Loucy (cell line): ENCODE measurements around the gene SAMHD1.

ENCODE experiments used
- H2AFZ ChIP-seq: fragments of 200-600 bp; sonication (generic); 2 replicates; pipeline ENCODE4 v1.6.0; 2016; ENCODE audit warnings: antibody characterized with exemption, mild to moderate bottlenecking, low read length, moderate library complexity
- H3F3A ChIP-seq: fragments of 200-600 bp; 2 replicates; pipeline ENCODE4 v1.6.0; 2016; ENCODE audit warnings: antibody characterized with exemption, low read depth, mild to moderate bottlenecking
- H3K27me3 ChIP-seq: fragments of 200-600 bp; sonication (generic); 2 replicates; pipeline ENCODE4 v1.6.1; 2014; ENCODE audit warnings: low read length, mild to moderate bottlenecking; ENCODE audit not compliant: insufficient read depth, poor library complexity, severe bottlenecking
- H3K36me3 ChIP-seq: fragments of 200-600 bp; sonication (generic); 2 replicates; pipeline ENCODE4 v1.6.1; 2016; ENCODE audit warnings: low read length; ENCODE audit not compliant: insufficient read depth
- H3K4me1 ChIP-seq: fragments of 200-600 bp; sonication (generic); 2 replicates; pipeline ENCODE4 v1.5.1; 2014; ENCODE audit warnings: low read length, mild to moderate bottlenecking; ENCODE audit not compliant: insufficient read depth, poor library complexity, severe bottlenecking
- H3K4me2 ChIP-seq: fragments of 200-600 bp; sonication (generic); 2 replicates; pipeline ENCODE4 v1.6.0; 2014; ENCODE audit warnings: antibody characterized with exemption, low read length, low read depth, mild to moderate bottlenecking; ENCODE audit not compliant: poor library complexity, severe bottlenecking
- H3K4me3 ChIP-seq: fragments of 200-600 bp; sonication (generic); 2 replicates; pipeline ENCODE4 v1.5.1; 2014; ENCODE audit warnings: low read length, mild to moderate bottlenecking, mixed read lengths; ENCODE audit not compliant: poor library complexity, severe bottlenecking
- H3K79me2 ChIP-seq: fragments of 200-600 bp; sonication (generic); 2 replicates; pipeline ENCODE4 v1.6.1; 2014; ENCODE audit warnings: low read length; ENCODE audit not compliant: insufficient read depth
- H3K9ac ChIP-seq: fragments of 200-600 bp; sonication (generic); 2 replicates; pipeline ENCODE4 v1.6.0; 2014; ENCODE audit warnings: mild to moderate bottlenecking, low read depth, low read length, moderate library complexity; ENCODE audit not compliant: poor library complexity, severe bottlenecking
- H3K9me2 ChIP-seq: fragments of 200-600 bp; sonication (generic); replicated peaks from 2 replicates; pipeline ENCODE4 v1.6.1; 2016; ENCODE audit warnings: low read depth, low read length, mixed read lengths
- H3K9me3 ChIP-seq: fragments of 200-600 bp; sonication (generic); 2 replicates; pipeline ENCODE4 v1.6.1; 2014; ENCODE audit warnings: mild to moderate bottlenecking, antibody characterized with exemption, low read length, low read depth; ENCODE audit not compliant: insufficient read depth
- H4K20me1 ChIP-seq: fragments of 200-600 bp; sonication (generic); 2 replicates; pipeline ENCODE4 v1.6.0; 2014; ENCODE audit warnings: antibody characterized with exemption, low read length, mild to moderate bottlenecking; ENCODE audit not compliant: insufficient read depth, poor library complexity, severe bottlenecking
- EZH2phosphoT487 ChIP-seq: fragments of 200-600 bp; IDR thresholded peaks from 2 replicates; pipeline ENCODE4 v1.6.1; 2018; ENCODE audit warnings: antibody characterized with exemption, mild to moderate bottlenecking, moderate library complexity, borderline replicate concordance
- TF ChIP-seq, protein P1 (sequence below): fragments of 200-600 bp; sonication (generic); conservative IDR thresholded peaks from 2 replicates; pipeline ENCODE4 v1.5.1; 2014; ENCODE audit warnings: mild to moderate bottlenecking, antibody characterized with exemption, low read length

Gene SAMHD1

DNA sequence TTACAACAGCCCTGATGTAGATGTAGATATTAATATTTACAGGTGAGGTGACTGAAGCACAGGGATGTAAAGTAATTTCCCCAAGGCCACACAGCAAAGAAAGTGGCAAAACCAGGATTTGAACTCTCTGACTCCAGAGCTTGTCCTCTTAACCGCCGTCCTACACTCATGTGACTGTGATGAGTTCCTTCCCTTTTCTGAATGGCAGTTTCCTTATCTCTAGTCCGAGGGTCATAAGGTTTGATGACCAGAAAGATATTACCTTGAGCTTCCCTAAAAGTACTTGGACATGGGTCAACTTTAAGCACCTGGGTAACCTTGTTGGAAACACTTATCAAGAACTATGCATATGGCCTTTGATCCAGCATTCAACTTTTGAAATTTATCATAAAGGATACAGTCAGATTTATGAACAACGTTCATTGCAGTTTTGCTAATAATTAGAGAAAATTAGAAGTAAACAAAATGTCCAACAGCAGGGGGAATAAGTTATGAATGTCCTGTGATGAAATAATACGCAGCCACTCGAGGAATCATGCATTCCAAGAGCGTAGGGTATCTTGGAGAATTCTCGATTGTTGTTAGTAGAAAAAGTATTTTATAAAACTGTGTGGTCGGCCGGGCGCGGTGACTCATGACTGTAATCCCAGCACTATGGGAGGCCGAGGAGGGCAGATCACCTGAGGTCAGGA is 77.9 kb downstream of the SAMHD1 start:
- no peaks in the 10 kb centered on the region for H3K9me2 ChIP-seq
- no peaks in the 10 kb centered on the region for H3K27me3 ChIP-seq
- no peaks in the 10 kb centered on the region for H3K79me2 ChIP-seq
- H4K20me1 ChIP-seq: no peaks in the 10 kb centered on the region
- no peak overlapping the region for H3K4me2 ChIP-seq
- H3K36me3 ChIP-seq: no peaks in the 10 kb centered on the region
- peaks cover 11% of the 10 kb centered on the region for H3K4me1 ChIP-seq
- H2AFZ ChIP-seq: no peak overlapping the region
- TF ChIP-seq, protein P1, sequence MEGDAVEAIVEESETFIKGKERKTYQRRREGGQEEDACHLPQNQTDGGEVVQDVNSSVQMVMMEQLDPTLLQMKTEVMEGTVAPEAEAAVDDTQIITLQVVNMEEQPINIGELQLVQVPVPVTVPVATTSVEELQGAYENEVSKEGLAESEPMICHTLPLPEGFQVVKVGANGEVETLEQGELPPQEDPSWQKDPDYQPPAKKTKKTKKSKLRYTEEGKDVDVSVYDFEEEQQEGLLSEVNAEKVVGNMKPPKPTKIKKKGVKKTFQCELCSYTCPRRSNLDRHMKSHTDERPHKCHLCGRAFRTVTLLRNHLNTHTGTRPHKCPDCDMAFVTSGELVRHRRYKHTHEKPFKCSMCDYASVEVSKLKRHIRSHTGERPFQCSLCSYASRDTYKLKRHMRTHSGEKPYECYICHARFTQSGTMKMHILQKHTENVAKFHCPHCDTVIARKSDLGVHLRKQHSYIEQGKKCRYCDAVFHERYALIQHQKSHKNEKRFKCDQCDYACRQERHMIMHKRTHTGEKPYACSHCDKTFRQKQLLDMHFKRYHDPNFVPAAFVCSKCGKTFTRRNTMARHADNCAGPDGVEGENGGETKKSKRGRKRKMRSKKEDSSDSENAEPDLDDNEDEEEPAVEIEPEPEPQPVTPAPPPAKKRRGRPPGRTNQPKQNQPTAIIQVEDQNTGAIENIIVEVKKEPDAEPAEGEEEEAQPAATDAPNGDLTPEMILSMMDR: no peak
- TF ChIP-seq EZH2phosphoT487: no peak
- no peak overlapping the region for H3K4me3 ChIP-seq
- no peaks in the 10 kb centered on the region for H3K9me3 ChIP-seq
- H3K9ac ChIP-seq: no peak overlapping the region
- H3F3A ChIP-seq: no peaks in the 10 kb centered on the region

DNA sequence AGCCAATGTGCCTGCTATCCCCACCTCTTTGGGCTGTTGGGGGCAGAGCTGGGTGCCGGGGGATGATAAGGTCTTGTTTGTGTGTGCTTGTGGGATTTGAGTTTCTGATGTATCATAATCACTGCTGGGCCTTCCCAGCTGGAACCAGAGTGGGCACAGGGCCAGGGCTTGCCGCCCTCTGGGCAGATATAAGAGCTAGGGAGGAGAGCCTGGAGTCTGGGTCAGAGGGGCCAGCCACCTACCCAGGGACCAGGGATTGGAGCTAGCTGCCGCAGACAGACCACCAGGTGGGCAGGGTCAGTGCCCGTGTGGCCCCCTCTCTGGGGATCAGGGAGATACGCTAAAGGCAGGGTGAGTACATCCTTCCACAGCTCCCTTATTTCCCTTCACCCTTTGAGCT is 78.7 kb downstream of the SAMHD1 start:
- H3K4me3 ChIP-seq: no peak overlapping the region
- peaks cover 11% of the 10 kb centered on the region for H3K4me1 ChIP-seq
- no peaks in the 10 kb centered on the region for H3K79me2 ChIP-seq
- H3K27me3 ChIP-seq: no peaks in the 10 kb centered on the region
- no peaks in the 10 kb centered on the region for H4K20me1 ChIP-seq
- H3K9ac ChIP-seq: no peak overlapping the region
- H3K36me3 ChIP-seq: no peaks in the 10 kb centered on the region
- H3K9me3 ChIP-seq: no peaks in the 10 kb centered on the region
- TF ChIP-seq, protein P1: no peak
- no peak for TF ChIP-seq EZH2phosphoT487
- H3K4me2 ChIP-seq: no peak overlapping the region
- no peak overlapping the region for H2AFZ ChIP-seq
- no peaks in the 10 kb centered on the region for H3K9me2 ChIP-seq
- H3F3A ChIP-seq: no peaks in the 10 kb centered on the region

DNA sequence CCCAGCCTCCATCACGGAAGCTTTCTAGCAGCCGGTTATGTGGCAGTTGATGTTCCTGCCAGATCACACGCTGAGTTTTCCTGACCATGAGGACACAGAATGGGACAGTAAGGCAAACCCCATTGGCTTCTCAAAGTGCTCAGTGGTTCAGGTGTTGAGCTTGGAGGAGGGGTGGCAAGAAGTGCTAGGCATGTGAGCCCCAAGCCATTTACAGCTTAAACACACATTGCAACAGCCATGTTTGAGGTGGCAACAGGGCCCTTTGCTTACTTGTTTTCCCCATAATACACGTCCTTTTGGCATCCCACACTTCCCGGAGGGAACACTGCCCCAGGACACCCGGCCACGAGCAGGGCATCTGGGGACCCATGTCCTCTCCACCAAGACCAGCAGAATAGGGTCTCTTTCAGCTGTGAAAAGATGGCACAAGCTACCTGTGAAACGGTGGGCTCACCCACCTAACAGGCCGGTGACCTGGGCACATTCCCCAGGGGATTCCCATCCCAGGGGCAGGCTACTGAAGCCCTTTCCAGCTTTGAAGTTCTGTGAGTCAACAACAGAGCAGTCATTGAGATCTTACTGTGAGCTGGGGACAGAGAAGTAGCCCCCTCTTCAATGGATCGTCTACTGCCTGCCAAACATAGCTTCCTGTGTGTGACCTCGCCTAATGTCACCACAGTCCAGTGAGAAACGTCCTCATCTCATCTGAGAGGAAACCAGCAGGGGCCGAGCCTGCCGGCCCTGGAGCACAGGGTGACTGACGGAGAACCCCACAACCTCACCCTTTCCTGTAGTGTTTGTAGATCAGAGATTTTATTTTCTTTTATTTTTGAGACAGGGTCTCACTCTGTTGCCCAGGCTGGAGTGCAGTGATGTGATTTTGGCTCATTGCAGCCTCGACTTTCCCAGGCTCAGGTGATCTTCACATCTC is 79.6 kb downstream of the SAMHD1 start:
- H3K4me1 ChIP-seq: peaks cover 11% of the 10 kb centered on the region
- no peaks in the 10 kb centered on the region for H3K36me3 ChIP-seq
- H3F3A ChIP-seq: no peaks in the 10 kb centered on the region
- no peaks in the 10 kb centered on the region for H3K79me2 ChIP-seq
- H2AFZ ChIP-seq: peak overlapping the region; percentile 72
- TF ChIP-seq, protein P1: no peak
- no peak for TF ChIP-seq EZH2phosphoT487
- no peaks in the 10 kb centered on the region for H3K27me3 ChIP-seq
- H3K9ac ChIP-seq: no peak overlapping the region
- no peaks in the 10 kb centered on the region for H3K9me2 ChIP-seq
- no peak overlapping the region for H3K4me2 ChIP-seq
- no peak overlapping the region for H3K4me3 ChIP-seq
- no peaks in the 10 kb centered on the region for H4K20me1 ChIP-seq
- no peaks in the 10 kb centered on the region for H3K9me3 ChIP-seq
